IMR-90 (cell line): ENCODE results near the gene CFAP43. TPM values are rescaled to one million over a fixed set of nuclear protein-coding genes. Genes with fewer than 3 reads are reported as not detected.

Experiments used
- ATAC-seq: fragments of 200-7000 bp; cut with Tn5 transposase; 2 replicates; pipeline ENCODE4 v1.9.1; 2020; ENCODE audit warnings: low read depth, mild to moderate bottlenecking, moderate library complexity
- BruUV-seq: library from RNA; stranded (reverse); fragments of 400-500 nt; replicated peaks from 2 replicates; lab custom pipeline; 2021; lab: Mats Ljungman, UMichigan
- CTCF ChIA-PET: fragments of 300-600 bp; formaldehyde crosslinking; extraction: SDS; loops from one replicate; lab custom pipeline; 2021; ENCODE audit warnings: antibody characterized with exemption; lab: Yijun Ruan, JAX
- POLR2A ChIA-PET: fragments of 300-600 bp; sonication (Branson Sonifier 250); formaldehyde crosslinking; loops from one replicate; lab custom pipeline; 2022; ENCODE audit warnings: antibody characterized with exemption; ENCODE audit not compliant: unreplicated experiment; lab: Charles Lee
- DNase-seq: peaks from one replicate; pipeline ENCODE4 v3.0.0; 2013
- H2AFZ ChIP-seq: replicated peaks from 2 replicates; pipeline ENCODE3; 2013; ENCODE audit warnings: low read length, mild to moderate bottlenecking; ENCODE audit not compliant: poor library complexity
- H2AK5ac ChIP-seq: 2 replicates; pipeline ENCODE4 v1.6.1; 2013; ENCODE audit warnings: low read depth, low read length, inconsistent platforms
- H2AK9ac ChIP-seq: replicated peaks from 2 replicates; pipeline ENCODE3; 2013; ENCODE audit warnings: mild to moderate bottlenecking, low read depth, low read length, moderate library complexity; ENCODE audit not compliant: poor library complexity
- H2BK120ac ChIP-seq: 2 replicates; pipeline ENCODE4 v1.6.1; 2013; ENCODE audit warnings: low read depth, low read length, inconsistent platforms
- H2BK15ac ChIP-seq: 3 replicates; pipeline ENCODE4 v1.6.1; 2013; ENCODE audit warnings: low read depth, low read length, inconsistent platforms
- H2BK20ac ChIP-seq: 2 replicates; pipeline ENCODE4 v1.6.1; 2013; ENCODE audit warnings: low read depth, mild to moderate bottlenecking, inconsistent platforms, low read length, moderate library complexity
- H2BK5ac ChIP-seq: 2 replicates; pipeline ENCODE4 v1.6.1; 2013; ENCODE audit warnings: mild to moderate bottlenecking, low read depth, low read length, inconsistent platforms; ENCODE audit not compliant: poor library complexity, severe bottlenecking
- H3K14ac ChIP-seq: replicated peaks from 2 replicates; pipeline ENCODE4 v1.6.1; 2013; ENCODE audit warnings: low read depth, low read length, inconsistent platforms
- H3K18ac ChIP-seq: 2 replicates; pipeline ENCODE4 v1.6.1; 2013; ENCODE audit warnings: low read depth, low read length, control low read depth
- H3K23ac ChIP-seq: 2 replicates; pipeline ENCODE4 v1.6.1; 2013; ENCODE audit warnings: low read depth, low read length, inconsistent platforms
- H3K27ac ChIP-seq: 2 replicates; pipeline ENCODE4 v1.5.1; 2013; ENCODE audit warnings: mild to moderate bottlenecking, control low read depth, low read length; ENCODE audit not compliant: insufficient read depth
- H3K27me3 ChIP-seq: 2 replicates; pipeline ENCODE4 v1.6.1; 2013; ENCODE audit warnings: low read length; ENCODE audit not compliant: control insufficient read depth, insufficient read depth
- H3K36me3 ChIP-seq: 2 replicates; pipeline ENCODE4 v1.6.1; 2013; ENCODE audit warnings: low read length, mixed read lengths; ENCODE audit not compliant: control insufficient read depth, insufficient read depth
- H3K4ac ChIP-seq: 2 replicates; pipeline ENCODE4 v1.6.1; 2013; ENCODE audit warnings: low read depth, low read length, inconsistent platforms
- H3K4me1 ChIP-seq: 2 replicates; pipeline ENCODE4 v1.6.1; 2013; ENCODE audit warnings: low read length, mixed read lengths; ENCODE audit not compliant: control insufficient read depth, insufficient read depth
- H3K4me2 ChIP-seq: 2 replicates; pipeline ENCODE4 v1.6.1; 2013; ENCODE audit warnings: low read depth, mild to moderate bottlenecking, control low read depth, low read length, moderate library complexity
- H3K4me3 ChIP-seq: 2 replicates; pipeline ENCODE4 v1.5.1; 2013; ENCODE audit warnings: low read depth, mild to moderate bottlenecking, control low read depth, low read length, moderate library complexity; ENCODE audit not compliant: insufficient read depth
- H3K56ac ChIP-seq: 2 replicates; pipeline ENCODE4 v1.6.1; 2013; ENCODE audit warnings: low read length, inconsistent platforms; ENCODE audit not compliant: insufficient read depth; ENCODE audit errors: extremely low read depth
- H3K79me1 ChIP-seq, 2 experiments: 2 replicates each; pipeline ENCODE4 v1.6.1; 2013; ENCODE audit warnings: low read length in 2 of 2, inconsistent platforms in 1 of 2, low read depth in 1 of 2
- H3K9ac ChIP-seq: 2 replicates; pipeline ENCODE4 v1.6.1; 2013; ENCODE audit warnings: low read depth, low read length, control low read depth
- H3K9me1 ChIP-seq: 2 replicates; pipeline ENCODE4 v1.6.1; 2013; ENCODE audit warnings: low read length, inconsistent platforms; ENCODE audit not compliant: insufficient read depth
- H3K9me3 ChIP-seq: 2 replicates; pipeline ENCODE4 v1.6.1; 2013; ENCODE audit warnings: low read length; ENCODE audit not compliant: control insufficient read depth, insufficient read depth
- H4K20me1 ChIP-seq: 2 replicates; pipeline ENCODE4 v1.6.1; 2013; ENCODE audit warnings: low read length, inconsistent platforms; ENCODE audit not compliant: insufficient read depth
- H4K5ac ChIP-seq: 2 replicates; pipeline ENCODE4 v1.6.1; 2013; ENCODE audit warnings: mild to moderate bottlenecking, low read depth, low read length, control low read depth
- H4K8ac ChIP-seq, 2 experiments: 2 replicates each; pipeline ENCODE4 v1.6.1; 2013; ENCODE audit warnings: low read depth in 2 of 2, low read length in 2 of 2, control low read depth in 1 of 2, inconsistent platforms in 1 of 2
- H4K91ac ChIP-seq: 2 replicates; pipeline ENCODE4 v1.6.1; 2013; ENCODE audit warnings: low read depth, low read length, inconsistent platforms; ENCODE audit not compliant: insufficient read depth
- BHLHE40 ChIP-seq: fragments of 150-350 bp; IDR thresholded peaks from 2 replicates; pipeline ENCODE4 v1.6.1; 2016; ENCODE audit warnings: mild to moderate bottlenecking, low read depth, low read length
- CTCF ChIP-seq: conservative IDR thresholded peaks from 2 replicates; pipeline ENCODE4 v1.5.1; 2012; ENCODE audit warnings: mild to moderate bottlenecking, low read depth, low read length, improper control_type of control experiment
- ELK1 ChIP-seq: fragments of 150-350 bp; IDR thresholded peaks from 2 replicates; pipeline ENCODE4 v1.6.1; 2016; ENCODE audit warnings: low read depth, mild to moderate bottlenecking, low read length, moderate library complexity, borderline replicate concordance
- FOS ChIP-seq: fragments of 150-350 bp; IDR thresholded peaks from 2 replicates; pipeline ENCODE4 v1.6.1; 2016; ENCODE audit warnings: low read depth, low read length
- MXI1 ChIP-seq: IDR thresholded peaks from 2 replicates; pipeline ENCODE4 v1.6.1; 2012; ENCODE audit warnings: low read depth, mild to moderate bottlenecking, low read length, moderate library complexity, borderline replicate concordance
- POLR2A ChIP-seq: IDR thresholded peaks from 2 replicates; pipeline ENCODE4 v1.6.1; 2012; ENCODE audit warnings: mild to moderate bottlenecking, low read depth, low read length
- RAD21 ChIP-seq: IDR thresholded peaks from 2 replicates; pipeline ENCODE4 v1.6.1; 2012; ENCODE audit warnings: low read length, improper control_type of control experiment
- RCOR1 ChIP-seq: IDR thresholded peaks from 2 replicates; pipeline ENCODE4 v1.6.1; 2012; ENCODE audit warnings: mild to moderate bottlenecking, low read length, improper control_type of control experiment; ENCODE audit not compliant: insufficient replicate concordance
- RFX5 ChIP-seq: IDR thresholded peaks from 2 replicates; pipeline ENCODE4 v1.8.0; 2012; ENCODE audit warnings: low read depth, mild to moderate bottlenecking, low read length, moderate library complexity
- SMC3 ChIP-seq: fragments of 150-350 bp; IDR thresholded peaks from 2 replicates; pipeline ENCODE4 v1.6.1; 2016; ENCODE audit warnings: low read depth, mild to moderate bottlenecking, antibody characterized with exemption, low read length, moderate library complexity
- WGBS, 2 experiments: methylation state at CpG; one replicate each; pipeline versions ENCODE4 v1.1.5 to v1.1.7; 2013; ENCODE audit warnings: missing lambda C conversion rate in 2 of 2; ENCODE audit not compliant: insufficient read length in 1 of 2; ENCODE audit errors: extremely low coverage in 2 of 2; 5-methylcytosine and 5-hydroxymethylcytosine counted together
- dilution Hi-C: fragments of 300-500 bp; cut with HindIII; formaldehyde crosslinking; loops from one replicate; pipeline ENCODE4 v1.14.3; 2018; ENCODE audit warnings: low sequenced_read_pairs; ENCODE audit not compliant: unreplicated experiment
- in situ Hi-C: fragments of 300-500 bp; cut with MboI; formaldehyde crosslinking; loops from 3 replicates; pipeline ENCODE4 v1.14.3; 2019; ENCODE audit warnings: low sequenced_read_pairs, inconsistent platforms, mixed read lengths
- intact Hi-C: fragments of 100-400 bp; cut with micrococcal nuclease; formaldehyde crosslinking; loops from 2 replicates; pipeline ENCODE4 v1.10.0; 2022
- polyA plus RNA-seq, 3 experiments: library from polyadenylated mRNA; depleted of rRNA; stranded (reverse); fragments of >200 nt; gene quantifications; 2 replicates each; pipeline ENCODE4 v1.2.3, GENCODE V29; 2012; ENCODE audit warnings: low replicate concordance in 1 of 3
- total RNA-seq: library from RNA; depleted of rRNA; stranded (reverse); fragments of >200 nt; gene quantifications from 2 replicates; pipeline ENCODE4 v1.2.3, GENCODE V29; 2012

Gene CFAP43
- total and polyA plus RNA-seq, 2 of the 4 experiments (the other 2 are of a cell fraction): under 0.01 to 0.05 TPM

DNA sequence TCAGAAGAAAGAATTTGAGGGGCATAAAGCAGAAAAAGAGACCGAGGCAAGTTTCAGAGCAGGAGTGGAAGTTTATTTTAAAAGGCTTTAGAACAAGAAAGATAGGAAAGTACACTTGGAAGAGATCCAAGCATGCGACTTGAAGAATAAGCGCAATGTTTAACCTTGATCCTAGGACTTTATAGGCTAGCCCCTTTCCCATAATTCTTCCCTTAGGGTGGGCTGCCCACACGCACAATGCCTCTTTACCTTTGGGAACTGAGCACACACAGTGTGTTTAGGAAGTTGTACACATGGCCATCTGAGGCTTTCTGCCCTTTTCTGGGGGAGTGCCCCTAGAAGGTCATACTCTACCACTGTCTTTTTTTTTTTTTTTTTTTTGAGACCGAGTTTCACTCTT lies 11.3 kb upstream of the CFAP43 start:
- POLR2A ChIA-PET: no interaction called here
- no peak overlapping the region for H2AK5ac ChIP-seq

More for the DNA sequence above, 11.3 kb upstream of the CFAP43 start:
- dilution Hi-C loops: no loop called here
- Histone ChIP-seq H3K18ac (no peak overlapping the region), H3K14ac (no peak overlapping the region), H3K56ac (no peak overlapping the region), H3K4me2 (no peak overlapping the region), H3K23ac (no peak overlapping the region), H3K4me3 (no peak overlapping the region), H2AK9ac (no peak overlapping the region), H2BK20ac (no peak overlapping the region), H3K4me1 (no peaks in the 10 kb centered on the region), H3K27me3 (peaks cover 14% of the 10 kb centered on the region), H2BK120ac (no peak overlapping the region), H2BK15ac (no peak overlapping the region), H3K79me1 (no peaks in the 10 kb centered on the region), H4K5ac (no peak overlapping the region), H4K91ac (no peak overlapping the region), H3K36me3 (no peaks in the 10 kb centered on the region), H3K9me1 (no peaks in the 10 kb centered on the region), H3K9me3 (no peaks in the 10 kb centered on the region; the same call in 1 of the 2 replicates), H3K27ac (no peak overlapping the region), H2BK5ac (no peak overlapping the region), H3K4ac (no peak overlapping the region), H3K9ac (no peak overlapping the region), H2AFZ (no peak overlapping the region), H4K20me1 (no peaks in the 10 kb centered on the region), H4K8ac (no peak overlapping the region)
- CTCF ChIA-PET: no interaction called here
- in situ Hi-C loops: no loop called here
- DNase-seq (no peak), ATAC-seq (no peak)
- 20% methylated on average over 1 of the region's 5 CpGs; no CpG with 5 or more reads in 1 of the 2 experiments for WGBS, 2 experiments
- no peak for TF ChIP-seq SMC3
- TF ChIP-seq MXI1: no peak
- TF ChIP-seq CTCF: no peak
- no peak for TF ChIP-seq FOS
- no peak for TF ChIP-seq BHLHE40
- no peak for TF ChIP-seq RCOR1
- no peak for TF ChIP-seq POLR2A
- no peak for TF ChIP-seq RFX5
- no peak for TF ChIP-seq RAD21
- no peak for TF ChIP-seq ELK1
- no TSS peak for BruUV-seq
- intact Hi-C loops: no loop called here
